Ureter (tissue), 1 donor: Measurements from ENCODE around the gene SHROOM3. TPM values are rescaled to one million over a fixed set of nuclear protein-coding genes. Genes with fewer than 3 reads are reported as not detected.

ENCODE experiments used
- DNase-seq: peaks from one replicate; pipeline ENCODE4 v3.0.0-alpha.2; 2020; ENCODE audit warnings: low spot score
- total RNA-seq: library from RNA; stranded (reverse); gene quantifications from one replicate; pipeline ENCODE4 v1.2.4, GENCODE V29; 2023
- donor health status: DM: yes; HTN: yes; CAD: no.

SHROOM3 gene
- total RNA-seq, 1 donor from 2014 or later, result 35.5 TPM

- no peak for DNase-seq
These were observed 59.2 kb downstream of the SHROOM3 start for GRCh38 chr4:76494243-76494642.

GRCh38 chr4:76494871-76495590, 60.0 kb downstream of the SHROOM3 start:
- no peak for DNase-seq

DNA sequence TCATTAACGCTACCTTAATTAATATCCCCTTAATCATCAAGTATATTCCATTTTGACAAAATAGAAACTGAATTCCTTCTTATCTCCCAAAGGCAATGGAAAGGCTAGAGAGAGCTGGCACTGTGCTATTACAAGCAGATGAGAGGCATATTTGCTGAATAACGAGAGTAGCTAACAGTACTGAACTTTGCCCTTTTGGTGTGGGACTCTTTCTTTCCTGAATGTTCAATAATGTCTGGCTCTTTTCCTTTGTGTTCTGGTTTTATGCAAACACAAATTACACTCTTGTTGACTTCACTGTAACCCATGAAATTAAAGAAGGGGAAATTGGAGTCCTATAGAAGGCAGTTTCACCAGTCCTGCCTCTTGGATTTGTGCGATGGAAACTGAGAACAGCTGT, 63.5 kb downstream of the SHROOM3 start:
- DNase-seq, result no peak

DNA sequence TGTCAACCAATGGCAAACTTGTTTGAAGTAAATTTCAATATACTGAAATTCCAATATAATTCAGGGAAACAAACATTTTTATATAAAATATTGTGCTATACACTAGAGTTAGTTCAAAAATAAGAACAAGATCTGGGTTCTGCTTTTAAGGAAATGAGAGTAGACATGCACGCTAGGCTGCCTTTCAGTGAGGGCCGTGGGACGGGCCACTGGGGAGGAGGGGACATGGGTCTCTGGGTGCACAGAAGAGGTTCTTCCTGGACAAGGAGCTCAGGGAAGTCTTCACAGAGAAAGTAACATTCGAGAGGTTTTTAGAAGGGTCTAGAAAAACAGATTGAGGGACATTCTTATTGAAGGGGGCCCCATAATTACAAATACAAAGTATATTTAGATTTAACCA, 64.4 kb downstream of the SHROOM3 start:
- no peak for DNase-seq

- DNase-seq, result no peak
These were observed 67.9 kb downstream of the SHROOM3 start for GRCh38 chr4:76502886-76503285.

- no peak for DNase-seq
These were observed 69.8 kb downstream of the SHROOM3 start for GRCh38 chr4:76504613-76505465.

DNA sequence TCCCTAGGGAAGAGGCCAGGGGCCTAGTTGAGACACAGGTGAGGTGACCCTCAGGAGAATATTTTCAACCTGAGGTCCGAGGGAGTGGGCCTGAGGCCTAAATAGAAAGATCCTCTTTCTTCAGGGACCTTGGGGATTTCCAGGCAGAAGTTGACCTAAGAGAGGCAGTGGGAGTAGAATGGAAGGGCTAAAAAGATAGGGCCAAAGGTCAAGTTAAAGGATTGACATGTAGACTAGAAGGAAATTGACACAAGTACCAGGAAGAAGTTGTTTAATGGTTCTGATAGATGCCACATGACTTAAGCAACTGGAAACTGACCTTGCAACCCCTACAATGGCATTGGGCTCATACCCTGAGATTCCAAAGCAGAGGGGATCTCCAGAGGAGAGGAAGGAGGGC, 76.9 kb downstream of the SHROOM3 start:
- DNase-seq, result no peak

DNA sequence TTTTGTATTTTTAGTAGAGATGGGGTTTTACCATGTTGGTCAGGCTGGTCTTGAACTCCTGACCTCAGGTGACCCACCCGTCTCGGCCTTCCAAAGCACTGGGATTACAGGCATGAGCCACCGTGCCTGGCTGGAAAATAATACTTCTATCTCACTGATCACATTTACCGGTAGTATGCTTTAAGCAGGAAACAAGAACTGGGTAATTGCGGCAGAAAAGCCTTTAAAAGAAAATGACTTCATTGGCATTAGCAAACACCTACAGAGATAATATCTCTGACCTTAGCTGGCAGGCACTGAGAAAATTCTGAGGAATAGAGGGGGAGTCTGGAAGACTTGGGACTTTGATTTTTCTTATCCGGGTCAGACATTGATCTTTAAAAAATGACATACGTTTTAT, 78.5 kb downstream of the SHROOM3 start:
- no peak for DNase-seq

- DNase-seq, result no peak
These were observed 79.1 kb downstream of the SHROOM3 start for GRCh38 chr4:76514087-76514486.

DNA sequence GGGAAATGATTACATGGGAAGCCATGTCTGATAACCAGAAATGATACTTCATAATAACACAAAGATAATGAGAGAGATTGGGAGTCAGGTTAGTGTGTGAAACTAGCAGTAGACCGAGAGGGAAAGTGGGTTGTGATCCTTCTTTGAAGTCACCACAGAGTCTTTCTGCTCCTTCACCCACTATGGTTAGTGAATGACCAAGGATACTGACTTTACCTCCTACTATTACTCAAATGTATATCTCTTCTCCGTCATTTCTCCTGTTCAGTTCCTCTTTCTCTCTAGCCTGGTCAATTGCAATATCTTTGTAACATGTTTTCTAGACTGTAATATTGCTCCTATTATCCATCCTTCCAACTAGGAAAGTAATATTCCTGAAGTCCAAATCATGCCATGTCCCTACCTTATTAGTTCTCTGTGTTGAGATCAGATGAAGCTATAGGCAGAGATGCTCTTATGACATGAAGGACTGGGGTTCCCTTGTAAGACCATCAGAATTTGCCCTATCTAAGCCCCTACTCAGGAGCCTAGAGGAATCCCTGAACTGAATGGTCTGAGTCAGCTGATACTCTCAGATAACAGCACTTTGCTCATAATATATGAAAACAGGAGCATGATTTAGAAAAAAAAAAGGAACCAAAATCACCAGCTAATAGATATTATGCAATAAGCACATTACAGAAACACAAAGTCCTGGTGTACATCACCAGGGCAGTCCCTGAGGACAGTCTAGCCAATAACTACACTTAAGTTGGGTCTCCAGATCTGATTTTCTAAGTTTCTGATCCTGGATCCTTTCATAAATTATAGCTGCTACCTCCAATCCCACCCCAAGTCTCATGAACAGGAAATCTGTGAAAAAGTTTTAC, 81.2 kb downstream of the SHROOM3 start:
- no peak for DNase-seq

DNA sequence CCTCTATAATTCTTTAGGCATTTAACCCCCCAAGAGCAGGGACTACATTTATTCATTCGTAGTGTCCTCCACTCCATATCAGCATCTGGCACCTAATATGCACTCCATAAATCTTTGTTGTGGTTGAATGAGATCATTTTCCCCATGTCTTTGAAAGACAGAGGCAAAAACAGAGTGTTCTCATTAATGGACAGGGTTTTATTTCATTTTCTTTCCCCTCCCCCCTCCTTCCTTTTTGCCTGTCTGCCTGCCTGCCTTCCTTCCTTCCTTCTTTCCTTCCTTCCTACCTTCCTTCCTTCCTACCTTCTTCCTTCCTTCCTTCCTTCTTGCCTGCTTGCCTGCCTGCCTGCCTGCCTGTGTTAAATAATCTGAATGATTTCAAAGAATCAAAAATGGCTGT, 83.2 kb downstream of the SHROOM3 start:
- no peak for DNase-seq

GRCh38 chr4:76523593-76523992, 88.6 kb downstream of the SHROOM3 start:
- DNase-seq, result no peak

- no peak for DNase-seq
These were observed 90.7 kb downstream of the SHROOM3 start for GRCh38 chr4:76525751-76526150.

GRCh38 chr4:76526585-76526990, 91.6 kb downstream of the SHROOM3 start:
- DNase-seq, result no peak

DNA sequence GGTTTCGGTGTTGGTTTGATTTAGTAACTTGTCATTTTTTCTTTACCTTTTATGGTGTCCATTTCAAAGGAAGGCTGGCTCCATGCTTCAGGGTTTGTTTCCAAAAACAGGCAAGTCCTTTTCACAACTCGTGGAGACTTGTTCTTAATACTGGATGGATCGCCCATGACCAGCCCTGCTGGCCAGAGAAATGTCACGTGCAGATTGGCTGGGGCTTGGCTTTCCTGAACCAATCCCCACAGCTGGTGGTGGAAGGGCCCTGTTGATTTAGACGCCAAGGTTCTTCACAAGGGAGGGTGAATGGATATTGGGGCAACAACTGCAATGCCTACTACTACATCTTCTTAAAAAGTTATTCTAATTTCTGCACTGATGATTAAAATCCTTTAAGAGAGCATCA, 92.6 kb downstream of the SHROOM3 start:
- no peak for DNase-seq

GRCh38 chr4:76531597-76531996, 96.6 kb downstream of the SHROOM3 start:
- no peak for DNase-seq

DNA sequence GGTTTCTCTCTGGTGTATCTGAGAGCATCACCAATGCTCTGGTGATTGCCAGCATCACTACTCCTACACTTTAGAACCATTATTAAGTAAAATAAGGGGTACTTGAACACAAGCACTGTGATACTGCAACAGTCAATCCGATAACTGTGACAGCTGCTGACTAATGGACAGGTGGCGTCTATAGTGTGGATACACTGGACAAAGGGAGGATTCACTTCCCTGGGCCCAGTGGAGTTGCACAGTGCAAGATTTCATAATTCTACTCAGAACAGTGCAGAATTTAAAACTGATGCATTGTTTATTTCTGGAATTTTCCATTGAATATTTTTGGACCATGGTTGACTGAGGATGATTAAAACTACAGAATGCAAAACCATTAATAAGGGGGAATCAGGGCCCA, 97.8 kb downstream of the SHROOM3 start:
- no peak for DNase-seq

DNA sequence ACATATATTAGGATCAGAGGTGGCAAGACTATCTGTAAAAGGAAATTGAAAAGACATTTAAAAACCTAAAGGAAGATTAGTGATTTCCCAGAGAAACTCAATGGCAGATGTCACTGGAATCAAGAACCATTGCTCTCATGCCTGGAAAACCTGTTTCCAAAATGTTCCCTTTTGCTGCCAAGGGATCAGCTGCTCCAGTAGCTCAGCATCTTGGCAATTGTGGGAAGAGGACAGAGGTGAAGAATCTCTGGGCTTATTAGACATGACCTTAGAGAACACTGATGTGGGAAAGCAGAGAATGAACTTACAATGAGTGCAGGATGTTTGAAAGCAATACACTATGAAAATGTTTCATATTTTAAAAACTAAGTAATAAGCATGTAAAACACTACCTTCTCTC, 98.3 kb downstream of the SHROOM3 start:
- no peak for DNase-seq

- no peak for DNase-seq
These were observed 100.8 kb downstream of the SHROOM3 start for GRCh38 chr4:76535603-76536372.

- DNase-seq, result no peak
These were observed 101.3 kb downstream of the SHROOM3 start for GRCh38 chr4:76536373-76536689.

- no peak for DNase-seq
These were observed 103.3 kb downstream of the SHROOM3 start for GRCh38 chr4:76538296-76538695.

- no peak for DNase-seq
These were observed 105.0 kb downstream of the SHROOM3 start for GRCh38 chr4:76539979-76540378.
